SJCRH30 (cell line): ENCODE measurements around the gene GARIN5A. TPM values are rescaled to one million over a fixed set of nuclear protein-coding genes. Genes with fewer than 3 reads are reported as not detected.

ENCODE experiments used
- DNase-seq, 2 experiments: peaks; one replicate each; pipeline ENCODE4 v3.0.0-alpha.2; 2015 to 2020
- H3K27ac ChIP-seq: fragments of 250-450 bp; sonication (Bioruptor Pico); 2 replicates; pipeline ENCODE4 v1.5.1; 2020; ENCODE audit warnings: mild to moderate bottlenecking, moderate library complexity
- H3K27me3 ChIP-seq: fragments of 250-450 bp; sonication (Bioruptor Pico); 2 replicates; pipeline ENCODE4 v1.5.1; 2020; ENCODE audit warnings: mild to moderate bottlenecking, moderate library complexity
- H3K36me3 ChIP-seq: fragments of 250-450 bp; sonication (Bioruptor Pico); 2 replicates; pipeline ENCODE4 v1.5.1; 2020; ENCODE audit warnings: mild to moderate bottlenecking, moderate library complexity
- H3K4me1 ChIP-seq: fragments of 250-450 bp; sonication (Bioruptor Pico); 2 replicates; pipeline ENCODE4 v1.5.1; 2020; ENCODE audit warnings: mild to moderate bottlenecking, moderate library complexity
- H3K4me3 ChIP-seq: fragments of 250-450 bp; sonication (Bioruptor Pico); 2 replicates; pipeline ENCODE4 v1.5.1; 2020; ENCODE audit warnings: mild to moderate bottlenecking, moderate library complexity
- H3K9me3 ChIP-seq: fragments of 250-450 bp; sonication (Bioruptor Pico); replicated peaks from 2 replicates; pipeline ENCODE4 v1.5.1; 2020; ENCODE audit warnings: mild to moderate bottlenecking, moderate library complexity
- total RNA-seq: library from RNA; depleted of rRNA; stranded (reverse); fragments of >200 nt; shearing (Covaris generic); gene quantifications from 2 replicates; pipeline ENCODE4 v1.2.3, GENCODE V29; 2014

Gene GARIN5A
- total RNA-seq, 1 experiment from 2014 or later: 1.2 TPM

DNA sequence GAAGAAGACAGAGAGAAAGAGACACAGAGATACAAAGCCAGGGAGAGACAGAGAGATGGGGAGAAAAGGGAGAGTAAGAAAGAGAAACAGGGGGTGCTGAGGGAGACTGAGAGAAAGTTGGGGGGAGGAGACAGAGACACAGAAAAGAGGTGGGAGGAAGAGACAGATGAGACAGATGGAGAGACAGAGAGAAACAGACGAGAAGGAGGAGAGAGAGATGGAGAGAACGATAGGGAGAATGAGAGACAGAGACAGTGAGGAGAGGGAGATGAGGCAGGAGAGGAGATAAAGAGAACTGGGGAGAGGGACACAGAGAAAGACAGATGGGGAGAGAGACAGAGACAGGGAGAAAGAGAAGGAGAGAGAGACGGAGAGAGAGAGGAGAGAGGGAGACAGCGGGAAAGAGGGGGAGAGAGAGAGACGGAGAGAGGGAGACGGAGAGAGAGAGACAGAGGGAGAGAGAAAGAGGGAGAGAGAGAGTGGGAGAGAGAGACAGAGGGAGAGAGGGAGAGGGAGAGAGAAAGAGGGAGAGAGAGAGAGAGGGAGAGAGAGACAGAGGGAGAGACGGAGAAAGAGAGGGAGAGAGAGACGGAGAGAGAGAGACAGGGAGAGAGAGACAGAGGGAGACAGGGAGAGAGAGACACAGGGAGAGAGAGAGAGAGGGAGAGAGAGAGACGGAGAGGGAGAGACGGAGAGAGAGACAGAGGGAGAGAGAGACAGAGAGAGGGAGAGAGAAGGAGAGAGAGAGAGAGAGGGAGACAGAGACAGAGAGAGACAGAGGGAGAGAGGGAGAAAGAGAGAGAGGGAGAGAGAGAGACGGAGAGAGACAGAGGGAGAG, 21.8 kb upstream of the GARIN5A start:
- Histone ChIP-seq H3K4me1 (peaks cover 26% of the 10 kb centered on the region), H3K27me3 (no peaks in the 10 kb centered on the region), H3K27ac (peak overlapping the region; percentile 42), H3K9me3 (no peaks in the 10 kb centered on the region), H3K36me3 (no peaks in the 10 kb centered on the region), H3K4me3 (peak overlapping the region; percentile 69)
- DNase-seq: peak in 1 of 2 experiments; percentile 47

DNA sequence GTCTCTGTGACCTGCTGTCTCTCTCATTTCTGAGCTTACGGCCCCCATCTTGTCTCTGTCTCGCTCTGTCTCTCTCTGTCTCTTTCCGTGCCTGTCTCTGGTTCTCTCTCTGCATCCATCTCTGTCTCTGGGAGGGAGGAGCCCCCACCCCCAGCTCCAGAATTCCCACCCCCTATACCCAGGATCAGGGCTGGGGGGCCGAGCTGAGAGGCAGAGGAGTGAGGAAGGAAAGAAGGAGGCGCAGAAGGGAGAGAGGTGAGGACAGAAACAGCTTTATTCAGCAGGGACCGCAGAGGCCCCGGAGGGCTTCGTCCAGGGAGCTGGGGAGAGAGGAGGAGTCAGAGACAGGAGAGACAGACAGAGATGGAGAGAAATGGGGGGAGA, 20.4 kb upstream of the GARIN5A start:
- peak overlapping the region; percentile 52 for H3K27ac ChIP-seq
- H3K36me3 ChIP-seq: no peaks in the 10 kb centered on the region
- no peaks in the 10 kb centered on the region for H3K27me3 ChIP-seq
- peak overlapping the region; percentile 69 for H3K4me3 ChIP-seq
- peaks cover 21% of the 10 kb centered on the region for H3K4me1 ChIP-seq
- no peaks in the 10 kb centered on the region for H3K9me3 ChIP-seq
- peak in 1 of 2 experiments; percentile 58 for DNase-seq

DNA sequence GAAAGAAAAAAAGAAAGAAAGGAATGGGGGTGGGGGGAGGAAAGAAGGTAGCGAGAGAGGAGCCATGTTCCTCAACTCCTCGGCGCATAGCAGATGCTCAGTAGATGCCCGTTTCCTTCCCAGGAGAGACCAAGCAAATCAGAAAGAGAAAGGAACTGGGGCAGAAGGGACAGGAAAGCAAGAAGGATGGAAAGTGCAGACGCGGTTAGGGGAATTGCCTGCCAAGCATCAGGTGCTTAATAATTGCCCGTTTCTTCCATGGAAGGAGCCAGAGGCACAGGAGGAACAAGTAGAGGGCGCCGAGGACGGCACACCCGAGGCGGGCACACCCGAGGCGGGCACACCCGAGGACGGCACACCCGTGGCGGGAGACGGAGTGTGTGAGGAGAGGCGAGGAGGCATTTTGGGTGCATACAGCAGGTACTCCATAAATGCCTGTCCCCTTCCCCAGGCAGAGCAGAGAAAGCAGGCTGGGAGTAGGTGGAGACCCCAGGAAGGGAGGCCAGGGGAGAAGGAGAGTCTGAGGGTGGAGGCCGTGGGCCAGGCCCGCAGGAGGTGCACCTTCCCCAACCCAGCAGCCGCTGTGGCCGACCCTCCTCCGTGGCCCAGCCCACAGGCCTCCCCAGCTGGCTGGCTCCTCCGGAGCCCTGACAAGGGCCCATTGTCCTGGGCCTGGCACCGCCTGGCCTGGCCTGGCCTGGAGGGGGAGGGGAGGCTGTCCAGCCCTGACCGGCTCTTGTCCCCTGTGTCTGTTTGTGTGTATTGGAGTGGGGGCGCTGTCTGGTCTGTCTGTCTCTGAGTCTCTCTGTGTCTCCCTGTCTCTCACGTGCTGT, 19.8 kb upstream of the GARIN5A start:
- peak overlapping the region; percentile 69 for H3K4me3 ChIP-seq
- H3K9me3 ChIP-seq: no peaks in the 10 kb centered on the region
- H3K27ac ChIP-seq: peak overlapping the region; percentile 52
- no peaks in the 10 kb centered on the region for H3K27me3 ChIP-seq
- peaks cover 21% of the 10 kb centered on the region for H3K4me1 ChIP-seq
- peak; percentile 90 to 93 for DNase-seq
- no peaks in the 10 kb centered on the region for H3K36me3 ChIP-seq

DNA sequence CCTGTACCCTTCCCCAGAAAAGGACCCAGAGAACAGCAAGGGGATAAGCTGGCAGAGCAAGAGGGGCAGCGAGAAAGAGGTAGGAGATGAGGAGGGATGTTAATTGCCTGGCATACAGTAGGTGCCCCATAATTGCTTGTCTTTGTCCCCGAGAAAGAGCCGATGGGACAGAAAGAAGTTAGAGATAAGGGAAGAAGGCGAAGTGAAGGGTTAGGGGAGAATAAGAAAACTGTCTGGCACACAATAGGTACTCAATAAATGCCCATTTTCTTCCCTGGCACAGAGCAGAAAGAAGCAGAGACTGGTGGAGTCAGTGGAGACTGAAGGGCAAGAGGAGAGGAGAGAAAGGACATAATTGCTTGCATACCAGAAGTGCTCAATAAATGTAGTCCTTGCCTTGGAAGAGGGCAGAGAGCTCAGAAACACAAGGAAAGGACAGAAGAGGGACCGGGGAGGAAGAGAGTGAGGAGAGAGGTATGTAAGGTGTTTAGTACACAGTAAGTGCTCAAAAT, 18.4 kb upstream of the GARIN5A start:
- DNase-seq: no peak
- no peak overlapping the region for H3K4me3 ChIP-seq
- H3K27ac ChIP-seq: no peak overlapping the region
- no peaks in the 10 kb centered on the region for H3K36me3 ChIP-seq
- H3K4me1 ChIP-seq: peaks cover 24% of the 10 kb centered on the region
- H3K27me3 ChIP-seq: no peaks in the 10 kb centered on the region
- no peaks in the 10 kb centered on the region for H3K9me3 ChIP-seq

DNA sequence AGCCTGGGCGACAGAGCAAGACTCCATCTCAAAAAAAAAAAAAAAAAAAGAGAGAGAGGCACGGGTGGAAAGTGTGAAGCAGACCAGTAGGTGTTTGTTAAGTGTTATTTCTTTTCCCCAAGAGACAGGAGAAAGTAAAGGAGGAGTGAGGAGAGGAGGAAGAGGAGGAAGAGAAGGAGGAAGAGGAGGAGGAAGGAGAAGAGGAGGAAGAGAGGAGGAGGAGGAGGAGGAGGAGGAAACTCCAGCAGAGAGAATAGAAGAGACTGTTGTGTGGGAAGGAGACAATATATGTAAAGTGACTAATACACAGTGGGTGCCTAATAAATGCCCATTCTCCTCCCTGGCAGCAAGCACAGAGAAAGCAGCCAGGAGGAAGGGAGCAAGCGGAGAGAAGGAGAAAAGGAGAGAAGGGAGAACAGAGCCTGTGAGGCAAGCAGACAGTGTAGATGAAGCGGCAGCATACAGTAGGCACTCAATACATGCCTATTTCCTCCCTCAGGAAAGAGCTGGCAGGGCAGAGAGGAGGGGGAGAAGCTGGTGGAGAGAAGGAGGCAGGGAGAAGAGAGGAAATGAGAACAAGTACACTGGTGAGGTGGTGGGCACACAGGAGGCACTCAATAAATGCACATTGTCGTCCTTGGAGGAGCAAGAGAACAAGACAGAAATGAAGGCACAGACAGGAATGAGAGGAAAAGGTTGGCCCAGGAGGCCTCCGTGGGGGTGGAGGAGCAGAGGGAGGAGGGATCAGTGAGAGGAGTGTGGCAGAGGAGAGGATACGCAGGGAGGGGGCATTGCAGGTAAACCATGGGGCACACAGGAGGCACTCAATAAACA, 17.8 kb upstream of the GARIN5A start:
- H3K4me3 ChIP-seq: no peak overlapping the region
- peaks cover 29% of the 10 kb centered on the region for H3K4me1 ChIP-seq
- DNase-seq: no peak
- no peaks in the 10 kb centered on the region for H3K36me3 ChIP-seq
- no peaks in the 10 kb centered on the region for H3K9me3 ChIP-seq
- H3K27ac ChIP-seq: no peak overlapping the region
- no peaks in the 10 kb centered on the region for H3K27me3 ChIP-seq

DNA sequence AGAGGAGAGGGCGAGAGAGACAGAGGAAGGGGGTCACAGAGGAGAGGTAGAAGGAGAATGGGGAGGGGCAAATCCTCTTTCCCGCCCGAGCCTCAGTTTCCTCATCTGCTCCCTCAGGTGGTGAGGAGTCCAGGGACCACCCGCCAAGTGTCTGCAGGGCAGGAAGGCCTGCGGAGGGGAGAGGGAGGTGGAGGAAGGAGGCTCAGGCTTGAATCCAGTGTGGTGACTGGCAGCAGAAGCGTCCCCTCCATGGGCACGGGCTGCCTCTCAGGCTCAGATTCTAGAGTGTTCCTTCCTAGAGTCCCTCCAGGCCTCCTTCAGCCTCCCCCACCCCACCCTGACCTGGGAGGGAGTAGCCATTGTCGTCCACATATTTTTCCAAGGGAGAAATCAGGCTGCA, 16.5 kb upstream of the GARIN5A start:
- H3K4me3 ChIP-seq: no peak overlapping the region
- no peak overlapping the region for H3K27ac ChIP-seq
- no peaks in the 10 kb centered on the region for H3K36me3 ChIP-seq
- H3K27me3 ChIP-seq: no peaks in the 10 kb centered on the region
- no peak for DNase-seq
- no peaks in the 10 kb centered on the region for H3K9me3 ChIP-seq
- H3K4me1 ChIP-seq: peaks cover 34% of the 10 kb centered on the region

DNA sequence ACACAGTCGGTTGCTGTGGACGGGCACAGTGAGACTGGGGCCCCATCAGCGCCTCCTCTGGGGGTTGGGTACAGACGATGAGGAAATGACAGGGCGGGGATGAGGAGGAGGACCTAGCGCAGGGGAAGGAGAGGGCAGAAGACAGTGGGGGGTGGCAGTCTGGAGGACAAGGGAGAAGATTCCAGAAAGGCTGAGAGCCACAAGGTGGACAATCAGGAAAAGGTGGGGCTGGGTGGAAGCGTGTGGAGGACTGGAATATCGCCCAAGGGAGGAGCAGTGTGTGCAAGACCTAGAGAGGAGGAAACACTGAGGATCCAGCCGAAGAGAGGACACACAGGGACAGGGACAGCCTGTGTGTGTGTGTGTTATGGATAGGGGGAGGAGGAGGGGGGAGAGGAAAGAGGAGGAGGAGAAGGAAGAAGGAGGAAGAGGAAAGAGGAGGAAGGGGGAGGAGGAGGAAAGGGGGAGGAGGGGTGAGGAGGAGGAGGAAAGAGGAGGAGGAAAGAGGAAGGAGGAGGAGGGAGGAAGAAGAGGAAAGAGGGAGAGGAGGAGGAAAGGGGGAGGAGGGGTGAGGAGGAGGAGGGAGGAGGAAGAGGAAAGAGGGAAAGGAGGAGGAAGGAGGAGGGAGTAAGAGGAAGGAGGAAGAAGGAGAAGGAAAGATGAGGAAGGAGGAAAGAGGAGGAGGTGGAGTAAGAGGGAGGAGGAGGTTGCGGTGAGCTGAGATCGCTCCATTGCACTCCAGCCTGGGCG, 15.8 kb upstream of the GARIN5A start:
- Histone ChIP-seq H3K4me1 (peaks cover 34% of the 10 kb centered on the region), H3K27me3 (no peaks in the 10 kb centered on the region), H3K36me3 (peaks cover 4% of the 10 kb centered on the region), H3K9me3 (no peaks in the 10 kb centered on the region), H3K27ac (no peak overlapping the region), H3K4me3 (no peak overlapping the region)
- DNase-seq: peak in 1 of 2 experiments; percentile 46

DNA sequence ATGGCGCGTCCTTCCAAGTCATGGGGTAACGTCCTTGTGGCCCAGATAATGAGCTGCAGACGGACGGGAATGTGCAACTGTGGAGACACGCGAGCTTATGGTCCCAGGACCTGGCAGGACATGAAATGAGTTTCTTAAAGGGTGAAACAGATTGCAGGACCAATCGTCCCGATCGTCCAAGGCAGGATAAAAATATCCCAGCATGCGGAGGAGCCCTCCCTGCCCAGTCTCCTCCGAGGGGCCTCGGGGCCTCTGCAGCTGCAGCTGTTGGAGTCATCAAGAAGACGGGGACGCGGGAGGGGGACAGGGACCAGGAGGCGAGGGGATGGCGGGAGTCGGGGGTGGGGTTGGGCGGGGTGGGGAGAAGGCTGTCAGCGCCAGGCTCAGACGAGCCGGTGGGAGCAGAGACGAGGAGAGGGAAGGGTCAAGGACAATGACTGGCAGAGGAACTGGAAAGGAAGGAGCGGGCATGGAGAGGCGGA, 14.4 kb upstream of the GARIN5A start:
- H3K4me1 ChIP-seq: peaks cover 29% of the 10 kb centered on the region

DNA sequence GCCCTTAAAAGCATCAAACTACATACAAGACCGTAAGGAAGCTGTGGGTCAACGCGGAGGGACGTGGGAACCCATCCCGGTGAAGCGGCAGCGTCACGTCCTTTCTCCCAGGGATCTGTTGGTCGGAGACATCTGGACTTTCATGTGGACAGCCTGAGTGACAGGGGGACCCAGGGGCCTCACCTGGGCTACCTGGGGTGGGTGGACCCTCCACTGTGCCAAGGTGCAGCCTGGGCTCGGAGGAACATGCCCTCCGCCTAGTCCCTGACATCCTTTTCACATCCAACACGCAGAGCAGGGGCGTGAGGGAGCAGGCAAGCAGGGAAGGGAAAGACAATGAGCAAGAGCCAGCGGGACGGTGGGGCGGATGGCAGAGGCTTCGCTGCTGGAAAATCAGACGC, 13.8 kb upstream of the GARIN5A start:
- H3K9me3 ChIP-seq: no peaks in the 10 kb centered on the region

More for the DNA sequence above, 14.4 kb upstream of the GARIN5A start:
- peak; percentile 95 to 97 for DNase-seq
- Histone ChIP-seq H3K9me3 (no peaks in the 10 kb centered on the region), H3K36me3 (peaks cover 19% of the 10 kb centered on the region), H3K27me3 (no peaks in the 10 kb centered on the region), H3K27ac (peak overlapping the region; percentile 86), H3K4me3 (peak overlapping the region; percentile 44)

DNA sequence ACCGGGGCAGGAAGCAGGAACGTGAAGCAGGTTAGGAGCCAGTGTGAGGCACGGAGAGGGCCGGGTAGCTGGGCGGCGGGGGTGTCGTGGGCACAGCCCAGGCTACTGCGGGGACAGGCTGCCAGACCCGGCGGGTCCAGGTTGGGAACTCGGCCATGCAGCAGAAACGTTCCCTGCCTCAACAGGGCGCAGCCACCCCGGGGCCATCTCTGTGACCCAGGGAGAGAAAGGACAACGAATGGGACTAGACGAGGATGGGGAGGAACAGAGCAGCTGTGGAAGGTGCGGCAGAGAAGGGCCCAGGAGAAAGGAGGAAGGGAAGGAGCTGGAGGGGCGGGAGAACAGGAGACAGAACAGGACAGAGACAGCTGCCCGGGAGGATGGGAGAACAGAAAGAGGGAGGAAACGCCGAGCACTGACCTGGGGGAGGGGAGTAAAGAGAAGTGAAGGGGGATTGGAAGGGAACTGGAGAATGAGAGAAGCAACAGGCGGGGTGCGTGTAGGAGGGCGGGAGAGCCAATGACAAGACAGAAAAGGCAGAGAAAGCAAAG, 12.9 kb upstream of the GARIN5A start:
- H3K9me3 ChIP-seq: no peaks in the 10 kb centered on the region
- peak overlapping the region; percentile 28; the same call in 1 of the 2 replicates for H3K4me3 ChIP-seq
- H3K36me3 ChIP-seq: peaks cover 22% of the 10 kb centered on the region
- H3K27me3 ChIP-seq: no peaks in the 10 kb centered on the region
- peaks cover 28% of the 10 kb centered on the region for H3K4me1 ChIP-seq
- H3K27ac ChIP-seq: peak overlapping the region; percentile 86
- DNase-seq: peak; percentile 95 to 98

More for the DNA sequence above, 13.8 kb upstream of the GARIN5A start:
- Histone ChIP-seq H3K27ac (peak overlapping the region; percentile 86), H3K4me3 (peak overlapping the region; percentile 44), H3K36me3 (peaks cover 22% of the 10 kb centered on the region), H3K4me1 (peaks cover 28% of the 10 kb centered on the region), H3K27me3 (no peaks in the 10 kb centered on the region)
- peak; percentile 42 to 51 for DNase-seq

DNA sequence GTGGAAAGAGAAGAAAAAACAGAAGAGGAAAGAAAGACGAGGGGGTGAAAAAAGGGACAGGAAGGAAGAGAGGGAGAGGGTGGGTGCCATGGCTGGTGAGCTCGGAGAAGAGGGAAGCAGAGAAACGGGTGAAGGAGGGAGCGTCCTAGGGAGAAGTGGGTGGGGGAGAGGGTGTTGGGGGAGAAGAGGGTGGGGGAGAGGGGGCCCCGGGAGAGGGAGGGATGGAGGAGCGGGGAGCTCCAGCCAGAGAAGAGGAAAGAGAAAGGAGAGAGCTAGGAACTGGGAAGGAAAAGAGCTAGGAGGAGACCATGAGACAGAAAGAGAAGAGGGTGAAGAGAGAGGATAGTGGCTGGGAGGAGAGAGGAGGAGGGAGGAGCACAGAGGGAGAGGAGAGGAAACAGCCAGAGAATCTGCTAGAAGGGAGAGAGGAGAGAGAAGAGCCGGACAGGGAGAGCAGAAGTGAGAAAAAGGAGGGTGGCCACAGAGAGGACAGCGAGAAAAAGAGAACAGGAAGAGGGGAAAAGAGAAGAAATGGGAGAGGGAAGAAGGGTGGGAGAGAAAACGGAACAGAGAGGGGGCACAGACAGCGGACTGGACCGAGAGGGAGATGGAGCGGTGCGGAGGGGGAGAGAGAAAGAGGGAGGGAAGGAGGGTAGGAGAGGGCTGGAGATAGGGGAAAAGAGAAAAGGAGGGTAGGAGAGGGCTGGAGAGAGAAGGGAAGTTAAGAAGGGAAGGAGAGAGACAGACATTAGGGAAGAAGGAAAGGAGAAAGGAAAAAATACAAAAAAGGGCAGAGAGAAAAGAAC, 11.9 kb upstream of the GARIN5A start:
- Histone ChIP-seq H3K9me3 (no peaks in the 10 kb centered on the region), H3K36me3 (peaks cover 22% of the 10 kb centered on the region), H3K4me3 (no peak overlapping the region), H3K27ac (peak overlapping the region; percentile 86), H3K4me1 (peaks cover 28% of the 10 kb centered on the region), H3K27me3 (no peaks in the 10 kb centered on the region)
- DNase-seq: no peak

DNA sequence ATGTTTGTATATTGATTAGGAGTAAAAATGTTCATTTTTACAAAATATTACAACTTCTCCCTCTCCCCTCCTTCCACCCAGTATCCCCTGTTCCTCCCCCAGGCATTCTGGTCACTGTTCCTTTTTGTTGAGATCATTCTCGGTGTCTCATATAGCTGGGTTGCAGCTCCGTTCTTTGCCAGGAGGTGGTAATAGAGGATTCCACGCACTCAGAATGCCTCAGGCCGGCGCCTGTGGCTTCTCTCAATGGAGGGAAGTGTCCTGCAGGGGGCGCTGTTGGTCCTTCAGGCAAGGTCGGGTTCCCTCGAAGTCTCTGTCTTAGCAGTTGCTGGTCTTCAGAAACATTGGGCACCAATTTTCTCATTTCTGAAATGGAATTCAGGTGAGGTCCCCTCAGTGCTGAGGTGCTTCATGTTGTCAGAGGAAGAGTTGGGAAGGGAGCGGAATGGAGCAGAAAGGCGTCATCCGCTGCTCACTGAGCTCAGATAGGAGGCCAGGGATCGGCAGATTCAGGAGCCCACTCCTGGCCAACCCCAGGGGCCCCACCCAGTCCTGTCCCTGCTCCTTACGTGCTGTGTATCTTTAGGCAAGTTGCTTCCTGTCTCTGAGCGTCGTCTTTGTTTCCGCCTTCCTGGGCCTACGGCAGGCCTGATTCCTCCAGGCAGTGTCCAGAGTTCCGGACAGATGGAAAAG, 10.3 kb upstream of the GARIN5A start:
- peaks cover 25% of the 10 kb centered on the region for H3K4me1 ChIP-seq
- no peaks in the 10 kb centered on the region for H3K9me3 ChIP-seq
- H3K27me3 ChIP-seq: no peaks in the 10 kb centered on the region
- no peak overlapping the region for H3K4me3 ChIP-seq
- H3K27ac ChIP-seq: no peak overlapping the region
- peak; percentile 81 to 82 for DNase-seq
- peaks cover 22% of the 10 kb centered on the region for H3K36me3 ChIP-seq
